ENCODE results near the gene LURAP1L. TPM values are rescaled to one million over a fixed set of nuclear protein-coding genes. Genes with fewer than 3 reads are reported as not detected.

Gene LURAP1L, protein sequence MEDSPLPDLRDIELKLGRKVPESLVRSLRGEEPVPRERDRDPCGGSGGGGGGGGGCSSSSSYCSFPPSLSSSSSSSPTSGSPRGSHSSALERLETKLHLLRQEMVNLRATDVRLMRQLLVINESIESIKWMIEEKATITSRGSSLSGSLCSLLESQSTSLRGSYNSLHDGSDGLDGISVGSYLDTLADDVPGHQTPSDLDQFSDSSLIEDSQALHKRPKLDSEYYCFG
- total RNA-seq (2022; extraction: Qiagen RNA extraction; ENCODE audit: low read depth) = 17.8 to 27.0 TPM (median 22.9 TPM) in 5 replicates

GRCh38 chr9:12774861-12775678 is at the start of gene LURAP1L:
Gene LURAP1L (plus strand): TSS chr9:12775020. CDS start chr9:12775716, 696 bp downstream.

Other genes starting within 250 kb of the LURAP1L start
- gene TYRP1, start 81.6 kb upstream of the LURAP1L start, total RNA-seq (2022; extraction: Qiagen RNA extraction; ENCODE audit: low read depth) = 0.14 TPM in 1 of 5 replicates, not detected in the others